IMR-90 (cell line): ENCODE data around the gene DHX57. TPM values are rescaled to one million over a fixed set of nuclear protein-coding genes. Genes with fewer than 3 reads are reported as not detected.

Experiments used
- ATAC-seq: fragments of 200-7000 bp; cut with Tn5 transposase; 2 replicates; pipeline ENCODE4 v1.9.1; 2020; ENCODE audit warnings: low read depth, mild to moderate bottlenecking, moderate library complexity
- BruUV-seq: library from RNA; stranded (reverse); fragments of 400-500 nt; replicated peaks from 2 replicates; lab custom pipeline; 2021; lab: Mats Ljungman, UMichigan
- CTCF ChIA-PET: fragments of 300-600 bp; formaldehyde crosslinking; extraction: SDS; loops from one replicate; lab custom pipeline; 2021; ENCODE audit warnings: antibody characterized with exemption; lab: Yijun Ruan, JAX
- POLR2A ChIA-PET: fragments of 300-600 bp; sonication (Branson Sonifier 250); formaldehyde crosslinking; loops from one replicate; lab custom pipeline; 2022; ENCODE audit warnings: antibody characterized with exemption; ENCODE audit not compliant: unreplicated experiment; lab: Charles Lee
- DNase-seq: peaks from one replicate; pipeline ENCODE4 v3.0.0; 2013
- H2AFZ ChIP-seq: replicated peaks from 2 replicates; pipeline ENCODE3; 2013; ENCODE audit warnings: low read length, mild to moderate bottlenecking; ENCODE audit not compliant: poor library complexity
- H2AK5ac ChIP-seq: 2 replicates; pipeline ENCODE4 v1.6.1; 2013; ENCODE audit warnings: low read depth, low read length, inconsistent platforms
- H2AK9ac ChIP-seq: replicated peaks from 2 replicates; pipeline ENCODE3; 2013; ENCODE audit warnings: mild to moderate bottlenecking, low read depth, low read length, moderate library complexity; ENCODE audit not compliant: poor library complexity
- H2BK120ac ChIP-seq: 2 replicates; pipeline ENCODE4 v1.6.1; 2013; ENCODE audit warnings: low read depth, low read length, inconsistent platforms
- H2BK15ac ChIP-seq: 3 replicates; pipeline ENCODE4 v1.6.1; 2013; ENCODE audit warnings: low read depth, low read length, inconsistent platforms
- H2BK20ac ChIP-seq: 2 replicates; pipeline ENCODE4 v1.6.1; 2013; ENCODE audit warnings: low read depth, mild to moderate bottlenecking, inconsistent platforms, low read length, moderate library complexity
- H2BK5ac ChIP-seq: 2 replicates; pipeline ENCODE4 v1.6.1; 2013; ENCODE audit warnings: mild to moderate bottlenecking, low read depth, low read length, inconsistent platforms; ENCODE audit not compliant: poor library complexity, severe bottlenecking
- H3K14ac ChIP-seq: replicated peaks from 2 replicates; pipeline ENCODE4 v1.6.1; 2013; ENCODE audit warnings: low read depth, low read length, inconsistent platforms
- H3K18ac ChIP-seq: 2 replicates; pipeline ENCODE4 v1.6.1; 2013; ENCODE audit warnings: low read depth, low read length, control low read depth
- H3K23ac ChIP-seq: 2 replicates; pipeline ENCODE4 v1.6.1; 2013; ENCODE audit warnings: low read depth, low read length, inconsistent platforms
- H3K27ac ChIP-seq: 2 replicates; pipeline ENCODE4 v1.5.1; 2013; ENCODE audit warnings: mild to moderate bottlenecking, control low read depth, low read length; ENCODE audit not compliant: insufficient read depth
- H3K27me3 ChIP-seq: 2 replicates; pipeline ENCODE4 v1.6.1; 2013; ENCODE audit warnings: low read length; ENCODE audit not compliant: control insufficient read depth, insufficient read depth
- H3K36me3 ChIP-seq: 2 replicates; pipeline ENCODE4 v1.6.1; 2013; ENCODE audit warnings: low read length, mixed read lengths; ENCODE audit not compliant: control insufficient read depth, insufficient read depth
- H3K4ac ChIP-seq: 2 replicates; pipeline ENCODE4 v1.6.1; 2013; ENCODE audit warnings: low read depth, low read length, inconsistent platforms
- H3K4me1 ChIP-seq: 2 replicates; pipeline ENCODE4 v1.6.1; 2013; ENCODE audit warnings: low read length, mixed read lengths; ENCODE audit not compliant: control insufficient read depth, insufficient read depth
- H3K4me2 ChIP-seq: 2 replicates; pipeline ENCODE4 v1.6.1; 2013; ENCODE audit warnings: low read depth, mild to moderate bottlenecking, control low read depth, low read length, moderate library complexity
- H3K4me3 ChIP-seq: 2 replicates; pipeline ENCODE4 v1.5.1; 2013; ENCODE audit warnings: low read depth, mild to moderate bottlenecking, control low read depth, low read length, moderate library complexity; ENCODE audit not compliant: insufficient read depth
- H3K56ac ChIP-seq: 2 replicates; pipeline ENCODE4 v1.6.1; 2013; ENCODE audit warnings: low read length, inconsistent platforms; ENCODE audit not compliant: insufficient read depth; ENCODE audit errors: extremely low read depth
- H3K79me1 ChIP-seq, 2 experiments: 2 replicates each; pipeline ENCODE4 v1.6.1; 2013; ENCODE audit warnings: low read length in 2 of 2, inconsistent platforms in 1 of 2, low read depth in 1 of 2
- H3K9ac ChIP-seq: 2 replicates; pipeline ENCODE4 v1.6.1; 2013; ENCODE audit warnings: low read depth, low read length, control low read depth
- H3K9me1 ChIP-seq: 2 replicates; pipeline ENCODE4 v1.6.1; 2013; ENCODE audit warnings: low read length, inconsistent platforms; ENCODE audit not compliant: insufficient read depth
- H3K9me3 ChIP-seq: 2 replicates; pipeline ENCODE4 v1.6.1; 2013; ENCODE audit warnings: low read length; ENCODE audit not compliant: control insufficient read depth, insufficient read depth
- H4K20me1 ChIP-seq: 2 replicates; pipeline ENCODE4 v1.6.1; 2013; ENCODE audit warnings: low read length, inconsistent platforms; ENCODE audit not compliant: insufficient read depth
- H4K5ac ChIP-seq: 2 replicates; pipeline ENCODE4 v1.6.1; 2013; ENCODE audit warnings: mild to moderate bottlenecking, low read depth, low read length, control low read depth
- H4K8ac ChIP-seq, 2 experiments: 2 replicates each; pipeline ENCODE4 v1.6.1; 2013; ENCODE audit warnings: low read depth in 2 of 2, low read length in 2 of 2, control low read depth in 1 of 2, inconsistent platforms in 1 of 2
- H4K91ac ChIP-seq: 2 replicates; pipeline ENCODE4 v1.6.1; 2013; ENCODE audit warnings: low read depth, low read length, inconsistent platforms; ENCODE audit not compliant: insufficient read depth
- BHLHE40 ChIP-seq: fragments of 150-350 bp; IDR thresholded peaks from 2 replicates; pipeline ENCODE4 v1.6.1; 2016; ENCODE audit warnings: mild to moderate bottlenecking, low read depth, low read length
- FOS ChIP-seq: fragments of 150-350 bp; IDR thresholded peaks from 2 replicates; pipeline ENCODE4 v1.6.1; 2016; ENCODE audit warnings: low read depth, low read length
- MAZ ChIP-seq: IDR thresholded peaks from 2 replicates; pipeline ENCODE4 v1.6.1; 2012; ENCODE audit warnings: low read depth, mild to moderate bottlenecking, low read length, improper control_type of control experiment, moderate library complexity, borderline replicate concordance
- WGBS, 2 experiments: methylation state at CpG; one replicate each; pipeline versions ENCODE4 v1.1.5 to v1.1.7; 2013; ENCODE audit warnings: missing lambda C conversion rate in 2 of 2; ENCODE audit not compliant: insufficient read length in 1 of 2; ENCODE audit errors: extremely low coverage in 2 of 2; 5-methylcytosine and 5-hydroxymethylcytosine counted together
- dilution Hi-C: fragments of 300-500 bp; cut with HindIII; formaldehyde crosslinking; loops from one replicate; pipeline ENCODE4 v1.14.3; 2018; ENCODE audit warnings: low sequenced_read_pairs; ENCODE audit not compliant: unreplicated experiment
- in situ Hi-C: fragments of 300-500 bp; cut with MboI; formaldehyde crosslinking; loops from 3 replicates; pipeline ENCODE4 v1.14.3; 2019; ENCODE audit warnings: low sequenced_read_pairs, inconsistent platforms, mixed read lengths
- intact Hi-C: fragments of 100-400 bp; cut with micrococcal nuclease; formaldehyde crosslinking; loops from 2 replicates; pipeline ENCODE4 v1.10.0; 2022
- polyA plus RNA-seq, 3 experiments: library from polyadenylated mRNA; depleted of rRNA; stranded (reverse); fragments of >200 nt; gene quantifications; 2 replicates each; pipeline ENCODE4 v1.2.3, GENCODE V29; 2012; ENCODE audit warnings: low replicate concordance in 1 of 3
- total RNA-seq: library from RNA; depleted of rRNA; stranded (reverse); fragments of >200 nt; gene quantifications from 2 replicates; pipeline ENCODE4 v1.2.3, GENCODE V29; 2012
- TF ChIP-seq, protein P1 (sequence below): fragments of 150-350 bp; IDR thresholded peaks from 2 replicates; pipeline ENCODE4 v1.6.1; 2016; ENCODE audit warnings: low read depth, mild to moderate bottlenecking, low read length, moderate library complexity, borderline replicate concordance

Gene DHX57
- total and polyA plus RNA-seq, 2 of the 4 experiments (the other 2 are of a cell fraction), result 9.5 to 24.4 TPM

DNA sequence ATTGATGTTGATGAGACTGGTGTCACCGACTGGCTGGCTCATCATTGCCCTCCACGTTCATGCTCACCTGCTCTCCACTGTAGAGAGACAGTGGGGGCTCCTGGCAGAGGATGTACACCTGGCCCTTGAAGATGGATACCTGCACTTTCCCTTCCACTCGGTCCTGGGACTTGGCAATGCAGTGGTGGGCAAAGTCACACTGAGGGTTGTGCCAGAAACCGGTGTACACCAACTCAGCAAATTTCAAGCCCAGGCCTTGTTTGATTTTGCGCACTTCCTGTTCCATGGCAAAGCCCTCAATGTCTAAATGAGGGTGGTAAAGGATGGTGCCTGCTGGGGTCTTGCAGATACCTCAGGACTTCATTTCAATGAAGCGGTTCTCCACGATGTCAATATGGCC is 65.2 kb downstream of the DHX57 start:
- Histone ChIP-seq H2BK20ac (no peak overlapping the region), H4K91ac (no peak overlapping the region), H3K4me3 (no peak overlapping the region), H3K27me3 (no peaks in the 10 kb centered on the region), H2AFZ (no peak overlapping the region), H3K79me1 (no peaks in the 10 kb centered on the region), H2BK5ac (no peak overlapping the region), H3K36me3 (peaks cover 21% of the 10 kb centered on the region), H3K56ac (no peak overlapping the region), H3K14ac (no peak overlapping the region), H2AK9ac (no peak overlapping the region), H3K9me1 (no peaks in the 10 kb centered on the region), H3K9me3 (no peaks in the 10 kb centered on the region), H2BK15ac (no peak overlapping the region), H3K23ac (no peak overlapping the region), H3K27ac (no peak overlapping the region), H2AK5ac (no peak overlapping the region), H4K5ac (no peak overlapping the region), H4K20me1 (no peaks in the 10 kb centered on the region), H3K4me2 (no peak overlapping the region), H3K4ac (no peak overlapping the region), H3K4me1 (no peaks in the 10 kb centered on the region), H3K9ac (no peak overlapping the region), H4K8ac (no peak overlapping the region), H2BK120ac (no peak overlapping the region), H3K18ac (no peak overlapping the region)
- intact Hi-C loops, result no loop called here
- ATAC-seq (no peak), DNase-seq (no peak)
- no TSS peak for BruUV-seq
- WGBS, 2 experiments, result 100% methylated on average over 4 of the region's 7 CpGs; no CpG with 5 or more reads in 1 of the 2 experiments
- ChIA-PET POLR2A (no interaction called here), CTCF (no interaction called here)
- dilution Hi-C loops, result no loop called here
- in situ Hi-C loops, result no loop called here
- TF ChIP-seq MAZ (no peak), BHLHE40 (no peak), FOS (no peak)
- TF ChIP-seq, protein P1, sequence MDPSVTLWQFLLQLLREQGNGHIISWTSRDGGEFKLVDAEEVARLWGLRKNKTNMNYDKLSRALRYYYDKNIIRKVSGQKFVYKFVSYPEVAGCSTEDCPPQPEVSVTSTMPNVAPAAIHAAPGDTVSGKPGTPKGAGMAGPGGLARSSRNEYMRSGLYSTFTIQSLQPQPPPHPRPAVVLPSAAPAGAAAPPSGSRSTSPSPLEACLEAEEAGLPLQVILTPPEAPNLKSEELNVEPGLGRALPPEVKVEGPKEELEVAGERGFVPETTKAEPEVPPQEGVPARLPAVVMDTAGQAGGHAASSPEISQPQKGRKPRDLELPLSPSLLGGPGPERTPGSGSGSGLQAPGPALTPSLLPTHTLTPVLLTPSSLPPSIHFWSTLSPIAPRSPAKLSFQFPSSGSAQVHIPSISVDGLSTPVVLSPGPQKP, result no peak
